Body of pancreas (tissue), 4 donors: ENCODE results near the gene CBLN4.

ENCODE experiments used
- POLR2A ChIP-seq, 3 donors: fragments of 450-650 bp; IDR thresholded peaks; one replicate each; pipeline ENCODE4 v1.6.1; 2016; ENCODE audit warnings: antibody characterized with exemption in 3 of 3, mild to moderate bottlenecking in 2 of 3
- TF ChIP-seq, protein P1 (sequence below), 7 experiments: fragments of 450-650 bp in 4 of 7; fragments of 200-600 bp in 3 of 7; sonication (generic) in 3 of 7; IDR thresholded peaks; one replicate each; pipeline ENCODE4 v1.5.1; 2016 to 2019; ENCODE audit warnings: antibody characterized with exemption in 7 of 7

DNA sequence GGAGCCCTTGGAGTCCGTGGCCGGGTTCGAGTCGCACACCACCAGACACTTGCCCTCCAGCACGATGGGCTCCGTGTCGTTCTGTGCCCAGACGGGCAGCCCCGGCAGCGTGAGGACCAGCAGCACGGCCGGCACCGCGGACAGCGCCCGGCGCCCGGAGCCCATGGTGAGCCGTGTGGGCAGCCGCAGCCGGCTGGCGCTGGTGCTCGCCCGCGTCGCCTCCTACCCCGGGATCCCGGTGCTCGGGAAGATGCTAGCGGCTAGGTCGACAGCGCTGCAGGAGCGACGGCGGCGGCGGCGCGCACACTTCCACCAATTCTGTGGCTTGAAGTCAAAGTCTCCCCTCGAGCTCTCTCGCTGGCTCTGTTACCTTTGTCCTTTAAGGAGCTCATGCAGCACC is 1.3 kb downstream of the CBLN4 start:
- TF ChIP-seq, protein P1, sequence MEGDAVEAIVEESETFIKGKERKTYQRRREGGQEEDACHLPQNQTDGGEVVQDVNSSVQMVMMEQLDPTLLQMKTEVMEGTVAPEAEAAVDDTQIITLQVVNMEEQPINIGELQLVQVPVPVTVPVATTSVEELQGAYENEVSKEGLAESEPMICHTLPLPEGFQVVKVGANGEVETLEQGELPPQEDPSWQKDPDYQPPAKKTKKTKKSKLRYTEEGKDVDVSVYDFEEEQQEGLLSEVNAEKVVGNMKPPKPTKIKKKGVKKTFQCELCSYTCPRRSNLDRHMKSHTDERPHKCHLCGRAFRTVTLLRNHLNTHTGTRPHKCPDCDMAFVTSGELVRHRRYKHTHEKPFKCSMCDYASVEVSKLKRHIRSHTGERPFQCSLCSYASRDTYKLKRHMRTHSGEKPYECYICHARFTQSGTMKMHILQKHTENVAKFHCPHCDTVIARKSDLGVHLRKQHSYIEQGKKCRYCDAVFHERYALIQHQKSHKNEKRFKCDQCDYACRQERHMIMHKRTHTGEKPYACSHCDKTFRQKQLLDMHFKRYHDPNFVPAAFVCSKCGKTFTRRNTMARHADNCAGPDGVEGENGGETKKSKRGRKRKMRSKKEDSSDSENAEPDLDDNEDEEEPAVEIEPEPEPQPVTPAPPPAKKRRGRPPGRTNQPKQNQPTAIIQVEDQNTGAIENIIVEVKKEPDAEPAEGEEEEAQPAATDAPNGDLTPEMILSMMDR (IDR thresholded peaks at IDR 0.05), result no peak
- no peak for TF ChIP-seq POLR2A (IDR thresholded peaks at IDR 0.05)
